Sigmoid colon (tissue), 7 donors: ENCODE data around the gene PRCC. TPM values are rescaled to one million over a fixed set of nuclear protein-coding genes. Genes with fewer than 3 reads are reported as not detected.
A peak's percentile ranks its signal among the peaks of the same experiment; 100 is the strongest.

Experiments
- DNase-seq: peaks from one replicate; pipeline ENCODE4 v3.0.0-alpha.2; 2019
- H3K27ac ChIP-seq, 4 donors: fragments of 200-600 bp; sonication (generic); one replicate each; pipeline ENCODE4 v1.5.1; 2016 to 2019; ENCODE audit warnings: mild to moderate bottlenecking in 1 of 4
- H3K27me3 ChIP-seq, 3 donors: fragments of 200-600 bp; sonication (generic); one replicate each; pipeline ENCODE4 v1.5.1; 2019; ENCODE audit warnings: mild to moderate bottlenecking in 1 of 3
- H3K36me3 ChIP-seq, 4 donors: fragments of 200-600 bp; sonication (generic); one replicate each; pipeline ENCODE4 v1.5.1; 2016 to 2019
- H3K4me1 ChIP-seq, 4 donors: fragments of 200-600 bp; sonication (generic); one replicate each; pipeline ENCODE4 v1.5.1; 2017 to 2019
- H3K4me3 ChIP-seq, 4 donors: fragments of 200-600 bp; sonication (generic); one replicate each; pipeline ENCODE4 v1.5.1; 2017 to 2019; ENCODE audit warnings: mild to moderate bottlenecking in 2 of 4, moderate library complexity in 1 of 4
- H3K9me3 ChIP-seq, 4 donors: fragments of 200-600 bp in 3 of 4; sonication (generic) in 3 of 4; one replicate each; pipeline versions ENCODE4 v1.5.1 to v1.6.1; 2013 to 2019
- CTCF ChIP-seq, 4 experiments: fragments of 450-650 bp in 3 of 4; fragments of 200-600 bp in 1 of 4; IDR thresholded peaks; one replicate each; pipeline ENCODE4 v1.5.1; 2016 to 2019; ENCODE audit warnings: antibody characterized with exemption in 4 of 4, mild to moderate bottlenecking in 3 of 4, moderate library complexity in 2 of 4
- EP300 ChIP-seq, 4 donors: sonication (generic); formaldehyde crosslinking; IDR thresholded peaks; one replicate each; pipeline ENCODE4 v1.6.1; 2017; ENCODE audit warnings: antibody characterized with exemption in 4 of 4
- POLR2A ChIP-seq, 2 donors: fragments of 450-650 bp; IDR thresholded peaks; one replicate each; pipeline ENCODE4 v1.6.1; 2016; ENCODE audit warnings: antibody characterized with exemption in 2 of 2, mild to moderate bottlenecking in 2 of 2, moderate library complexity in 2 of 2
- POLR2AphosphoS5 ChIP-seq, 4 donors: sonication (generic); formaldehyde crosslinking; IDR thresholded peaks; one replicate each; pipeline ENCODE4 v1.6.1; 2017; ENCODE audit warnings: antibody characterized with exemption in 4 of 4
- WGBS, 2 donors: extraction: QIAGEN DNeasy Blood & Tissue Kit; methylation state at CpG; one replicate each; pipeline ENCODE4 v1.1.7; 2013; 5-methylcytosine and 5-hydroxymethylcytosine counted together
- intact Hi-C: fragments of 100-400 bp; cut with DNase I; formaldehyde crosslinking; loops from one replicate; pipeline ENCODE4 v1.15.1; 2023
- polyA plus RNA-seq, 3 donors: library from polyadenylated mRNA; stranded (reverse); fragments of 200-250 nt; gene quantifications; one replicate each; pipeline ENCODE4 v1.2.3, GENCODE V29; 2013
- total RNA-seq, 4 donors: library from RNA; depleted of rRNA; stranded (reverse); fragments of >200 nt; gene quantifications; one replicate each; pipeline ENCODE4 v1.1.0, GENCODE V29; 2016
- donor health status: healthy with polysubstance abuse.
- donor health status: Bipolar disorder and iron deficiency.
- donor health status: healthy.

Gene PRCC
- total and polyA plus RNA-seq, 7 donors: 27.5 to 49.7 (median 34.1) TPM

- Histone ChIP-seq H3K27me3 (no peaks in the 10 kb centered on the region), H3K4me1 (peaks cover 0 to 73% (median 66%) of the 10 kb centered on the region in 4 donors), H3K27ac (peak overlapping the region in 2 of 4 donors; percentile 5 to 29), H3K9me3 (no peaks in the 10 kb centered on the region), H3K4me3 (no peak overlapping the region), H3K36me3 (peaks cover 0 to 18% (median 6%) of the 10 kb centered on the region in 4 donors)
- TF ChIP-seq POLR2A (IDR thresholded peaks at IDR 0.05) (no peak), POLR2AphosphoS5 (IDR thresholded peaks at IDR 0.05) (no peak), EP300 (IDR thresholded peaks at IDR 0.05) (no peak), CTCF (IDR thresholded peaks at IDR 0.05) (no peak)
- intact Hi-C loops: no loop called here
- DNase-seq: no peak
- WGBS, 2 donors: 90 to 93% methylated on average over 3 of the region's 3 CpGs
Observed at GRCh38 chr1:156772222-156772621, 4.9 kb downstream of the PRCC start.

GRCh38 chr1:156772728-156773497, 5.6 kb downstream of the PRCC start:
- WGBS, 2 donors: 47 to 67% methylated on average over 9 of the region's 9 CpGs
- intact Hi-C loops: no loop called here
- H3K27me3 ChIP-seq: no peaks in the 10 kb centered on the region
- no peak overlapping the region for H3K4me3 ChIP-seq
- no peaks in the 10 kb centered on the region for H3K9me3 ChIP-seq
- peak overlapping the region in 3 of 4 donors; percentile 10 to 29 (median 27) for H3K27ac ChIP-seq
- TF ChIP-seq CTCF (IDR thresholded peaks at IDR 0.05): no peak
- no peak for TF ChIP-seq POLR2AphosphoS5 (IDR thresholded peaks at IDR 0.05)
- no peak for TF ChIP-seq POLR2A (IDR thresholded peaks at IDR 0.05)
- no peak for TF ChIP-seq EP300 (IDR thresholded peaks at IDR 0.05)
- peak; percentile 35 for DNase-seq
- peaks cover 0 to 18% (median 6%) of the 10 kb centered on the region in 4 donors for H3K36me3 ChIP-seq
- peaks cover 0 to 80% (median 72%) of the 10 kb centered on the region in 4 donors for H3K4me1 ChIP-seq

- no peak overlapping the region for H3K4me3 ChIP-seq
- peak in 1 of 4 experiments; percentile 6 for TF ChIP-seq CTCF (IDR thresholded peaks at IDR 0.05)
- TF ChIP-seq POLR2A (IDR thresholded peaks at IDR 0.05): no peak
- TF ChIP-seq EP300 (IDR thresholded peaks at IDR 0.05): no peak
- no peak for TF ChIP-seq POLR2AphosphoS5 (IDR thresholded peaks at IDR 0.05)
- peaks cover 0 to 18% (median 6%) of the 10 kb centered on the region in 4 donors for H3K36me3 ChIP-seq
- no peaks in the 10 kb centered on the region for H3K9me3 ChIP-seq
- no peak for DNase-seq
- H3K4me1 ChIP-seq: peaks cover 0 to 81% (median 68%) of the 10 kb centered on the region in 4 donors
- no peaks in the 10 kb centered on the region for H3K27me3 ChIP-seq
- 91 to 92% methylated on average over 3 of the region's 3 CpGs for WGBS, 2 donors
- peak overlapping the region in 2 of 4 donors; percentile 10 to 27 for H3K27ac ChIP-seq
- intact Hi-C loops: no loop called here
Observed at GRCh38 chr1:156773607-156774006, 6.3 kb downstream of the PRCC start.

GRCh38 chr1:156775799-156776198, 8.5 kb downstream of the PRCC start:
- H3K4me3 ChIP-seq: no peak overlapping the region
- TF ChIP-seq CTCF (IDR thresholded peaks at IDR 0.05) (no peak), POLR2A (IDR thresholded peaks at IDR 0.05) (no peak), EP300 (IDR thresholded peaks at IDR 0.05) (no peak), POLR2AphosphoS5 (IDR thresholded peaks at IDR 0.05) (no peak)
- intact Hi-C loops: no loop called here
- 78 to 83% methylated on average over 5 of the region's 5 CpGs for WGBS, 2 donors
- H3K4me1 ChIP-seq: peaks cover 0 to 59% (median 46%) of the 10 kb centered on the region in 4 donors
- peaks cover 0 to 13% (median under 1%) of the 10 kb centered on the region in 4 donors for H3K36me3 ChIP-seq
- H3K27me3 ChIP-seq: no peaks in the 10 kb centered on the region
- H3K27ac ChIP-seq: no peak overlapping the region
- no peaks in the 10 kb centered on the region for H3K9me3 ChIP-seq
- no peak for DNase-seq
